OCI-LY7 (cell line): Measurements from ENCODE around the gene RNF166. TPM values are rescaled to one million over a fixed set of nuclear protein-coding genes. Genes with fewer than 3 reads are reported as not detected.

Experiments
- BruUV-seq: library from RNA; stranded (reverse); fragments of 400-500 nt; replicated peaks from 2 replicates; lab custom pipeline; 2021; lab: Mats Ljungman, UMichigan
- CTCF ChIA-PET: fragments of 300-600 bp; sonication (Branson Sonifier 250); formaldehyde crosslinking; loops from one replicate; lab custom pipeline; 2022; ENCODE audit warnings: antibody characterized with exemption; ENCODE audit not compliant: unreplicated experiment; lab: Charles Lee
- POLR2A ChIA-PET: fragments of 300-600 bp; sonication (Branson Sonifier 250); formaldehyde crosslinking; loops from one replicate; lab custom pipeline; 2022; ENCODE audit warnings: antibody characterized with exemption; lab: Charles Lee
- DNase-seq: peaks from one replicate; pipeline ENCODE4 v3.0.0-alpha.2; 2015; ENCODE audit warnings: low spot score
- H2AFZ ChIP-seq: fragments of 200-600 bp; sonication (generic), shearing (Covaris generic); 2 replicates; pipeline ENCODE4 v1.6.1; 2014; ENCODE audit warnings: mild to moderate bottlenecking, antibody characterized with exemption, low read length, moderate library complexity
- H3K27ac ChIP-seq: fragments of 200-600 bp; sonication (generic); 2 replicates; pipeline ENCODE4 v1.5.1; 2014; ENCODE audit warnings: mixed run types, low read depth, mild to moderate bottlenecking, moderate library complexity, low read length, inconsistent platforms; ENCODE audit not compliant: poor library complexity, severe bottlenecking
- H3K36me3 ChIP-seq: fragments of 200-600 bp; sonication (generic); 2 replicates; pipeline ENCODE4 v1.6.1; 2014; ENCODE audit warnings: mild to moderate bottlenecking, antibody characterized with exemption, low read length, moderate library complexity, mixed read lengths; ENCODE audit not compliant: insufficient read depth
- H3K4me1 ChIP-seq: fragments of 200-600 bp; sonication (generic); 2 replicates; pipeline ENCODE4 v1.5.1; 2014; ENCODE audit warnings: mild to moderate bottlenecking, low read length; ENCODE audit not compliant: insufficient read depth, poor library complexity, severe bottlenecking
- H3K4me2 ChIP-seq: fragments of 200-600 bp; sonication (generic); 2 replicates; pipeline ENCODE4 v1.6.1; 2014; ENCODE audit warnings: mild to moderate bottlenecking, low read length
- H3K4me3 ChIP-seq: fragments of 200-600 bp; sonication (generic); 2 replicates; pipeline ENCODE4 v1.5.1; 2014; ENCODE audit warnings: mild to moderate bottlenecking, low read depth, low read length; ENCODE audit not compliant: poor library complexity, severe bottlenecking
- H3K79me2 ChIP-seq: fragments of 200-600 bp; sonication (generic); 2 replicates; pipeline ENCODE4 v1.6.1; 2016; ENCODE audit warnings: low read depth, mild to moderate bottlenecking, low read length, moderate library complexity, mixed read lengths; ENCODE audit not compliant: insufficient read depth
- H3K9me2 ChIP-seq: fragments of 200-600 bp; sonication (generic); 2 replicates; pipeline ENCODE4 v1.6.1; 2016; ENCODE audit warnings: mild to moderate bottlenecking, low read length, mixed read lengths; ENCODE audit not compliant: insufficient read depth
- H3K9me3 ChIP-seq: fragments of 200-600 bp; sonication (generic); 2 replicates; pipeline ENCODE4 v1.6.1; 2014; ENCODE audit warnings: mild to moderate bottlenecking, mixed run types, low read length, mixed read lengths
- H4K20me1 ChIP-seq: fragments of 200-600 bp; sonication (generic); 2 replicates; pipeline ENCODE4 v1.6.1; 2014; ENCODE audit warnings: mild to moderate bottlenecking, antibody characterized with exemption, low read length, moderate library complexity, mixed read lengths; ENCODE audit not compliant: insufficient read depth
- CTCF ChIP-seq: fragments of 200-600 bp; sonication (generic); conservative IDR thresholded peaks from 2 replicates; pipeline ENCODE4 v1.5.1; 2014; ENCODE audit warnings: mild to moderate bottlenecking, antibody characterized with exemption, low read length, moderate library complexity, mixed read lengths
- EZH2phosphoT487 ChIP-seq: fragments of 200-600 bp; sonication (generic); IDR thresholded peaks from 2 replicates; pipeline ENCODE4 v1.6.1; 2018; ENCODE audit warnings: low read depth, borderline replicate concordance, mild to moderate bottlenecking, mixed run types, antibody characterized with exemption, low read length, moderate library complexity, mixed read lengths
- intact Hi-C: fragments of 100-400 bp; cut with micrococcal nuclease; formaldehyde crosslinking; loops from one replicate; pipeline ENCODE4 v1.10.0; 2022; ENCODE audit not compliant: unreplicated experiment
- total RNA-seq, 2 experiments: library from RNA; depleted of rRNA in 1 of 2; stranded (reverse); fragments of >200 nt in 1 of 2; shearing (Covaris generic) in 1 of 2; gene quantifications; 2 replicates each; pipeline ENCODE4 v1.2.3, GENCODE V29; 2014 to 2022

Gene RNF166
- total RNA-seq, 2 experiments from 2014 or later = 52.4 to 56.2 TPM

- no peaks in the 10 kb centered on the region for H3K9me3 ChIP-seq
- H3K79me2 ChIP-seq = peaks cover 26% of the 10 kb centered on the region; the same call in 1 of the 2 replicates
- H3K4me1 ChIP-seq = peaks cover 65% of the 10 kb centered on the region
- ChIA-PET POLR2A (no interaction called here), CTCF (interaction anchor here (0.6 kb wide), 2 partner anchors 9 to 81 kb away, joined by 3 to 4 read pairs; no protein-coding TSS in a partner anchor)
- DNase-seq = peak; percentile 44
- H2AFZ ChIP-seq = no peak overlapping the region
- H3K4me2 ChIP-seq = peak overlapping the region; percentile 79
- H4K20me1 ChIP-seq = no peaks in the 10 kb centered on the region
- intact Hi-C loops = no loop called here
- no peaks in the 10 kb centered on the region; the same call in 1 of the 2 replicates for H3K36me3 ChIP-seq
- TF ChIP-seq CTCF = no peak
- no peak for TF ChIP-seq EZH2phosphoT487
- H3K27ac ChIP-seq = peak overlapping the region; percentile 71
- H3K4me3 ChIP-seq = peak overlapping the region; percentile 89
- no peaks in the 10 kb centered on the region for H3K9me2 ChIP-seq
- BruUV-seq = no TSS peak
These were observed 1.0 kb downstream of the RNF166 start for GRCh38 chr16:88705076-88705684.

DNA sequence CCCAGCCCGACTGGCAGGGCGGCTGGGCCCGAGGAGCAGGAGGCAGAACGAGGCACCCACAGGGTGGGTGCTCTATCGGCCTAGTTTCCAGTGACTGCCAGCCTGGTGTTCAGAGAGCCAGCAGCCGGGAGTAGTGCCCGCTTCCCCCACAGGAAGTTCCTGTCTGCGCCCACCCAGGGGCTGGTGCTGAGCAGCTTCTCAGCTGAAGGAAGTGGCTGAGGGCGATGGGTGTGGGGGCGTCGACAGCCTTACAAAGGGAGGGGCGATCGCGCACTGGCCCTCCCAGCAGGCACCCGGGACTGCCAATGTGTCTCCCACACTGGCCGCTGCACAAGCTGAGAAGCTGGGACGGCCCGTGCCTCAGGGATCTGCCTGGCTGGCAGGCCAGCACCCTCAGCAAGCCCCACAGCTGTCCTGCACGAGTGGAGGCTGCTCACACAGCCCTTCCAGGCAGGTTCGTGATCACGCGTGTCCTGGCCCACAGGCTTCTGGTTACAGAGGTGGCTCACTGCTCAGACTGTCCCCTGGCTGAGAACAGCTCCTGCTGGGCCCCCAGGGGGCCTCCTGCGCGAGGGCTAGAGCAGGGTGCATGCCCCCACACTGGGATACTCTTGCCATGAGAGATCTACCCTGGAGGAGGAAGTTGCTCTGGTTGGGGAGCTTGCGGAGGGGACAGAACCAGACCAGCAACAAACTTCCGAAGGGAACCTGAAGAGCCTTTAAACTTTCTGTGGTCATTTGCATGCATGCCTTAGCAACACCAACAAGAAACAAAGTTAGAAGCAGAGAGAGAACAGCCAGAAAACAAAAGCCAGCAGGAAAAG, 2.5 kb downstream of the RNF166 start:
- POLR2A ChIA-PET = no interaction called here
- TF ChIP-seq CTCF = no peak
- H4K20me1 ChIP-seq = no peaks in the 10 kb centered on the region
- H3K4me1 ChIP-seq = peaks cover 75% of the 10 kb centered on the region
- H3K36me3 ChIP-seq = peaks cover 12% of the 10 kb centered on the region; the same call in 1 of the 2 replicates
- no peaks in the 10 kb centered on the region for H3K9me3 ChIP-seq
- H3K27ac ChIP-seq = peak overlapping the region; percentile 71
- H3K4me3 ChIP-seq = peak overlapping the region; percentile 89
- H2AFZ ChIP-seq = no peak overlapping the region
- intact Hi-C loops = loop anchor here (1.0 to 5.0 kb wide), 3 partner anchors 52 to 131 kb away; partner anchors contain the start of genes CYBA and ZC3H18
- peaks cover 26% of the 10 kb centered on the region; the same call in 1 of the 2 replicates for H3K79me2 ChIP-seq
- peak; percentile 73 for DNase-seq
- peak overlapping the region; percentile 79 for H3K4me2 ChIP-seq
- no TSS peak for BruUV-seq
- H3K9me2 ChIP-seq = no peaks in the 10 kb centered on the region
- CTCF ChIA-PET = no interaction called here
